ENCODE measurements around the gene HNRNPA3. TPM values are rescaled to one million over a fixed set of nuclear protein-coding genes. Genes with fewer than 3 reads are reported as not detected.

Gene HNRNPA3
- total RNA-seq, 4 donors from 2014 or later, result 37.8 to 99.9 (median 43.8) TPM

GRCh38 chr2:177256695-177257094 lies 44.1 kb downstream of the HNRNPA3 start:
- TF ChIP-seq POLR2A (IDR thresholded peaks at IDR 0.05), result no peak
- no peaks in the 10 kb centered on the region for H3K36me3 ChIP-seq
- peak overlapping the region; percentile 5 for H3K27ac ChIP-seq
- no peaks in the 10 kb centered on the region for H3K9me3 ChIP-seq
- WGBS, result 70% methylated on average over 3 of the region's 3 CpGs
- DNase-seq (ENCODE audit: low spot score in 2 of 2), result no peak
- H3K4me1 ChIP-seq, result peaks cover 93% of the 10 kb centered on the region
- H3K4me3 ChIP-seq, result no peak overlapping the region
- no peaks in the 10 kb centered on the region for H3K27me3 ChIP-seq

- peaks cover 91% of the 10 kb centered on the region for H3K4me1 ChIP-seq
- no peaks in the 10 kb centered on the region for H3K9me3 ChIP-seq
- TF ChIP-seq POLR2AphosphoS5 (IDR thresholded peaks at IDR 0.05), result no peak
- TF ChIP-seq POLR2A (IDR thresholded peaks at IDR 0.05), result no peak
- TF ChIP-seq EP300 (IDR thresholded peaks at IDR 0.05), result no peak
- no peak for TF ChIP-seq CTCF (IDR thresholded peaks at IDR 0.05)
- H3K27me3 ChIP-seq, result no peaks in the 10 kb centered on the region
- H3K4me3 ChIP-seq, result no peak overlapping the region
- H3K36me3 ChIP-seq, result no peaks in the 10 kb centered on the region
- 88% methylated on average over 5 of the region's 5 CpGs for WGBS
- DNase-seq (ENCODE audit: low spot score in 2 of 2), result no peak
- H3K27ac ChIP-seq, result no peak overlapping the region
These were observed 44.9 kb downstream of the HNRNPA3 start for GRCh38 chr2:177257471-177257870.

GRCh38 chr2:177258059-177258458 lies 45.5 kb downstream of the HNRNPA3 start:
- 98% methylated on average over 2 of the region's 2 CpGs for WGBS
- Histone ChIP-seq H3K36me3 (no peaks in the 10 kb centered on the region), H3K4me1 (peaks cover 85% of the 10 kb centered on the region), H3K9me3 (no peaks in the 10 kb centered on the region), H3K4me3 (no peak overlapping the region), H3K27me3 (no peaks in the 10 kb centered on the region), H3K27ac (no peak overlapping the region)
- no peak for TF ChIP-seq POLR2AphosphoS5 (IDR thresholded peaks at IDR 0.05)
- no peak for TF ChIP-seq CTCF (IDR thresholded peaks at IDR 0.05)
- no peak for TF ChIP-seq EP300 (IDR thresholded peaks at IDR 0.05)
- TF ChIP-seq POLR2A (IDR thresholded peaks at IDR 0.05), result no peak
- no peak for DNase-seq (ENCODE audit: low spot score in 2 of 2)

GRCh38 chr2:177260379-177260778 lies 47.8 kb downstream of the HNRNPA3 start:
- Histone ChIP-seq H3K9me3 (no peaks in the 10 kb centered on the region), H3K4me3 (peak overlapping the region; percentile 93), H3K27ac (no peak overlapping the region), H3K27me3 (no peaks in the 10 kb centered on the region), H3K4me1 (peaks cover 63% of the 10 kb centered on the region), H3K36me3 (no peaks in the 10 kb centered on the region)
- no peak for TF ChIP-seq EP300 (IDR thresholded peaks at IDR 0.05)
- no peak for TF ChIP-seq POLR2AphosphoS5 (IDR thresholded peaks at IDR 0.05)
- no peak for TF ChIP-seq POLR2A (IDR thresholded peaks at IDR 0.05)
- TF ChIP-seq CTCF (IDR thresholded peaks at IDR 0.05), result no peak
- WGBS, result 43% methylated on average over 1 of the region's 1 CpG
- no peak for DNase-seq (ENCODE audit: low spot score in 2 of 2)

GRCh38 chr2:177261116-177262060 lies 48.8 kb downstream of the HNRNPA3 start:
- Histone ChIP-seq H3K36me3 (no peaks in the 10 kb centered on the region), H3K4me3 (peak overlapping the region; percentile 93), H3K27ac (peak overlapping the region; percentile 100), H3K4me1 (peaks cover 64% of the 10 kb centered on the region), H3K9me3 (no peaks in the 10 kb centered on the region), H3K27me3 (no peaks in the 10 kb centered on the region)
- WGBS, result 8% methylated on average over 5 of the region's 5 CpGs
- no peak for TF ChIP-seq EP300 (IDR thresholded peaks at IDR 0.05)
- no peak for DNase-seq (ENCODE audit: low spot score in 2 of 2)

- H3K27ac ChIP-seq, result peak overlapping the region; percentile 100
- H3K4me3 ChIP-seq, result peak overlapping the region; percentile 93
- H3K36me3 ChIP-seq, result no peaks in the 10 kb centered on the region
- 4% methylated on average over 2 of the region's 2 CpGs for WGBS
- no peak for DNase-seq (ENCODE audit: low spot score in 2 of 2)
- peaks cover 64% of the 10 kb centered on the region for H3K4me1 ChIP-seq
- no peak for TF ChIP-seq CTCF (IDR thresholded peaks at IDR 0.05)
- no peak for TF ChIP-seq EP300 (IDR thresholded peaks at IDR 0.05)
- TF ChIP-seq POLR2A (IDR thresholded peaks at IDR 0.05), result no peak
- no peak for TF ChIP-seq POLR2AphosphoS5 (IDR thresholded peaks at IDR 0.05)
- H3K9me3 ChIP-seq, result no peaks in the 10 kb centered on the region
- no peaks in the 10 kb centered on the region for H3K27me3 ChIP-seq
These were observed 49.5 kb downstream of the HNRNPA3 start for GRCh38 chr2:177262092-177262491.

Measured in suprapubic skin (tissue), 4 donors.